Measurements from ENCODE around the gene DAGLA.

- no peak for TF ChIP-seq CTCF (IDR thresholded peaks at IDR 0.05; ENCODE audit: extremely low read depth in 1 of 2, insufficient read depth in 1 of 2, low read depth in 1 of 2, low read length in 2 of 2)
- TF ChIP-seq POLR2A (IDR thresholded peaks at IDR 0.05; ENCODE audit: low read depth, low read length) = no peak
- TF ChIP-seq EZH2 (IDR thresholded peaks at IDR 0.05; ENCODE audit: borderline replicate concordance, low read depth, low read length, severe bottlenecking) = no peak
- no peak for TF ChIP-seq MYC (IDR thresholded peaks at IDR 0.05; ENCODE audit: low read depth, low read length)
- TF ChIP-seq POLR2AphosphoS5 (IDR thresholded peaks at IDR 0.05; ENCODE audit: insufficient read depth, low read depth, low read length) = no peak
- TF ChIP-seq MAX (IDR thresholded peaks at IDR 0.05; ENCODE audit: insufficient read depth, insufficient read length) = no peak
- TF ChIP-seq JUN (IDR thresholded peaks at IDR 0.05; ENCODE audit: borderline replicate concordance, insufficient read depth, insufficient read length, low read depth) = no peak
These were observed 16.9 kb downstream of the DAGLA start for GRCh38 chr11:61697078-61697502.

Data from endothelial cell of umbilical vein (primary cell).